HG02678 (cell line): ENCODE results near the gene GALNS.
"Not testable (repeated sequence)": the region's sequence is repeated elsewhere in the genome, so short reads cannot be mapped to it uniquely, and the experiment has no call there.

Experiments used
- ATAC-seq: cut with Tn5 transposase; IDR thresholded peaks from one replicate; pipeline ENCODE4 v1.9.1; 2021; ENCODE audit warnings: mild to moderate bottlenecking, moderate library complexity; ENCODE audit not compliant: unreplicated experiment

The GALNS gene, protein sequence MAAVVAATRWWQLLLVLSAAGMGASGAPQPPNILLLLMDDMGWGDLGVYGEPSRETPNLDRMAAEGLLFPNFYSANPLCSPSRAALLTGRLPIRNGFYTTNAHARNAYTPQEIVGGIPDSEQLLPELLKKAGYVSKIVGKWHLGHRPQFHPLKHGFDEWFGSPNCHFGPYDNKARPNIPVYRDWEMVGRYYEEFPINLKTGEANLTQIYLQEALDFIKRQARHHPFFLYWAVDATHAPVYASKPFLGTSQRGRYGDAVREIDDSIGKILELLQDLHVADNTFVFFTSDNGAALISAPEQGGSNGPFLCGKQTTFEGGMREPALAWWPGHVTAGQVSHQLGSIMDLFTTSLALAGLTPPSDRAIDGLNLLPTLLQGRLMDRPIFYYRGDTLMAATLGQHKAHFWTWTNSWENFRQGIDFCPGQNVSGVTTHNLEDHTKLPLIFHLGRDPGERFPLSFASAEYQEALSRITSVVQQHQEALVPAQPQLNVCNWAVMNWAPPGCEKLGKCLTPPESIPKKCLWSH

DNA sequence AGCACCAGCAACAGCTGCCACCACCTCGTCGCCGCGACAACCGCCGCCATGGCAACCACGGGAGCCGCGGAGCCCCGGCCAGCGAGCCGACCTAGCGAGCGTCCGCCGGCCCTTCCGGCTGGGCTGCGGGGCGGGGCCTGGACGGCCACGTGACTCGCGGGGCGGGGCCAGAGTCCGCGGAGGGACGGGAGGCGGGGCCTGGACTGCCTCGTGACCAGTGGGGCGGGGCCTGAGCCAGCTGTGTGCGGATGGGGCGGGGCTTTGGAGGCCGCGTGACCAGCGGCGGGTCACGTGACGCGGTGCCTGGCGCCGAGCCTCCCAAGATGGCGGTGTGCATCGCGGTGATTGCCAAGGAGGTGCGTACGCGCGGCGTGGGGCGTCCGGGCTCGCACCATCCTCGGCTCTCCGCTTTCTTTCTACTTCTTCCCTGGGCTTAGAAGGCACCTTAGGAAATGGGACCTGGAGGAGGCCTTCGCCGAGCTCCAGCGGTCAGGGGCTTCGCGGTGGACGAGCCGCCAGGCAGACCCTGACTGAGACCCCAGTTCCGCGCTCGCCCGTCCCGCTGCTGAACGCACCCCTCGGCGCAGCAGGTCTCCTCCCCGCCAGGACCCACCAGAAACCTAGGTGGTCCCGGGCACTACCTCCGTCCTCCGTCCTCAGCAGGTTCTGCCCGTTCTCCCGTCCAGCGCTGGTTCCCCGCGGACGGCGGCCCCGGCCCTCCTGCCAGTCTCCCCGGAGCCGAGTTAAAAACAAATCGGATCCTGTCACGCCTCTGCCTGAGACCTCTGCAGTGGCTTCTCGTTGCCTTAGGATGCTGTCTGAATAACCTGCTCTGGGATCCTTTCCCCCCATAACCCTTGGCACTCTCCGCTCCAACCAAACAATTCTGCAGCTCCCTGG, at the start of gene GALNS, which contains the start of gene TRAPPC2L:
Gene GALNS (minus strand): TSS at position 120 of the 900 bp plus-strand sequence. CDS start 70 bp downstream, at position 50.
Gene TRAPPC2L (plus strand): TSS at position 300 of the 900 bp plus-strand sequence. CDS start 24 bp downstream, at position 324.
- peak; percentile 84 for ATAC-seq

DNA sequence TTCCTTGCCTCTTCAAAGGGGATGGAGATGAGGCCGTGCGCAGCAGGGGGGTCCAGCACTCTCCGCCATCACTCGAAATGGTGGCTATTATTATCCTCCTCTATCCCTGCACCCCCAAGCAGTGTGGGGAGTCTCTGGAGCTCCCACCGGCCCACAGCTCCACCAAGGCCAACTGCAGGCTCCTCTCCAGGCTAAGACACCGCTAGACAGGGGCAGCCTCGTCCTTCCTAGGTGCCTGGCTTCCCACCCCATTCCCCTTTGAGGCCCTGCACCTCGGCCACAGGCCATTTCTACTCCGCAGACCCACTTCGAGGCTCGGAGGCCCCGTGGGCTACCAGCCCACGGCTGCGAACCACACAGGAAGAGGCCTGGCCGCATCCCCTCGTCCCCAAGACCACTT, 49.3 kb upstream of the GALNS start:
- no peak for ATAC-seq

DNA sequence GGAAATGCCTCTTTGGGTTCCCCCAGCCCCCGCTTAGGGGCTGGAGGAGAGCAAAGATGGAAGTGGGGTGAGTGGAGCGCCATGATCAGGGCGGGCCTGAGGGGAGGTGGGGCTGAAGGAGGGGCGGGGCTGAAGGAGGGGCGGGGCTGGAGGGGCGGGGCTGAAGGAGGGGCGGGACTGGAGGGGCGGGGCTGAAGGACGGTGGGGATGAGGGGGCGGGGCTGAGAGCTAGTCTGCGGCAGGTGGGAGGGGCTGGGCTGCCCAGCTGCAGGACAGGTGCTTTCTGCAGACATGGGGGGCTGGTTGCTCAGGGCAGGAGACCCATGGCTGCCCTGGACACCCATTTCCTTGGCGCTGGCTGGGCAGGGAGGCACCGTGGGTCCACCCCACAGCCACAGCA, 48.8 kb upstream of the GALNS start:
- ATAC-seq: no peak

DNA sequence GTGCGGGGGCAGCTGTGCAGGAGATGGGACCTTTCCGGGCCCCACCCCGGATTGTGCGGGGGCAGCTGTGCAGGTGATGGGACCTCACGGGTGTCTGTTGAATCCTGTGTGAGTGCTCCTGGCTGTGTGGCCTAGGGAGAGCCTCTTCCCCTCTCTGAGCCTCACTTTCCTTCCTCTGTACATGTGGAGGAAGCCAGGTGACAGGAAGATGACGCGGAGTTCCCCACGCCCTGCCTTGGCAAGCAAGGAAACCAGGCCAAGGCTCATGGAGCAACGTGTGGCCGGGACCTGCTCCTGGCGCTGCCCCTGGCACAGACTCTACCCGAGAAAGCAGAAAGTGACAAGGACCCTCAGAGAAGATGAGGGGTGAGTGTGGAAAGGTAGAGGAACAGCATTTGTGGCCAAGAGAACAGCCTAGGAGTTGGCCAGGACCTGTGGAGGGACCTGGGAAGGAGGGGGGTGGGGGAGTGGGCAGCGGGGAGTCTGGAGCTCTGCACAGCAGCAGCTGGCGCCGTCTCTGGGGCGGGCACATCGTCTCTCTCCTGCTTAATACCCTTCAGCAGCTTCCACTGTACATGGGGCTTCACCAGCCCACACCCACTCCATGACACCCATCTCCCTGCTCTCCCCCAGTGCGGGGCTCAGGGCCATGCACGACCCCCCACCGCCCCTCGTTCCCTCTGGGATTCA, 48.1 kb upstream of the GALNS start:
- no peak for ATAC-seq

DNA sequence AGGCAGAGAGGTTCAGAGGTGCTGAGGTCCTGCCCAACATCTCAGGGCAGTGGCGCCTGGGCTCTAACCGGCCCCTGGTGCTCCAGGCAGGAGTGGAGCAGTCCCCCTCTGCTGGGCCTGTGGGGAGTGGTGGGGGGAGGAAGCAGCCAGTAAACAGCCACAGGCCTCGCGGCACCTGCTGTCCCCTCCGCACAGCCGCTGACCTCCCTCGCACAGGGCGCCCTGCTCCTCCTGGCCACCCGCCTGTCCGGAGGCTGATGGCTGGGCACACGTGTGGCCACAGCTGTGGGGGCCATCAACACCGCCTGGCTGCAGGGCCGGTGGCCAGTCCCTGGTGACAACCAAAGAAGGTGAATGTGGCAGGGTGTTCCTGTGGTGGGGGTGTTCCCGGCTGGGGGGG, 46.5 kb upstream of the GALNS start:
- ATAC-seq: no peak

DNA sequence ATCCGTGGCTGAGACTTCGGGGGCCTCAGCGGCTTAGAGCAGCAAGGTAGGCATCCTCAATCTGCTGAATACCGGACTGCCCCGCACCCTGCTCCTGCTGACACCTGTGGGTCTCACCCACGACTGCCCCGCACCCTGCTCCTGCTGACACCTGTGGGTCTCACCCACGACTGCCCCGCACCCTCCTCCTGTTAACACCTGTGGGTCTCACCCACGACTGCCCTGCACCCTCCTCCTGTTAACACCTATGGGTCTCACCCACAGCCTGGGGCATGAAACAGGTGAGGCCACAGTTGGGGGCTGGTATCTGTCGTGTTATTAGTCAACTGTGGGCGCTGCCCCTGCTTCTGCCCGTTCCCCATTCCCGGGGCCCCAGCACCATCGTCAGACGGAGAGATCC, 46.0 kb upstream of the GALNS start:
- ATAC-seq: no peak

DNA sequence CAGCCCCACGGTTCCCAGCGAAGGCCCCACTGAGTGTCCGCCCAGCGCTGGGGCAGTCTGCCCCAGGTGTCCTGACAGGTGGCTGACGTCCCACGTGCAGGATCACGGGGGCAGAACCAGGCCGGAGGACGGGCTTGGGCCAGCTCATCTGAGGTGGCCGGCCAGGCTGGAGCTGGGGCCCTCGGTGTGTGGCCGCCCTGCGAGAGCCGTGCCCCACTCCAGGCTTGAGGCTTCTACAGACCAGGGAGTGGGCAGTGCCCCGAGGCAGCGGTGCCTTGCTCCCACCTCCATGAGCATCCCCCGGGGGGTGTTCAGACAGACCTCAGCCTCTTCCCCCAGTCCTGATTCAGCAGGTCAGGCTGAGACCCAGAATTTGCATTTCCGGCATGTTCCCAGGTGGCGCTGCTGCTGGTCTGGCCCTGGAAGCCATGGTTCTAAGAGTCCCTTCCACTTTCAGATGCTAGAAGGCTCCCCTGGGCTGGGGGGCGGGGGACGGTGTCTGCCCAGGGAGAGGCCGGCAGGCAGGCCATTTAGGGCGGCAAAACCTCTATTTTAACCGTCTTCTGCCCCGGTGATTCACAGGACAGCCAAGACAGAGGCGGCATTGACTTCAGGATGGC, 45.1 kb upstream of the GALNS start:
- ATAC-seq: no peak

DNA sequence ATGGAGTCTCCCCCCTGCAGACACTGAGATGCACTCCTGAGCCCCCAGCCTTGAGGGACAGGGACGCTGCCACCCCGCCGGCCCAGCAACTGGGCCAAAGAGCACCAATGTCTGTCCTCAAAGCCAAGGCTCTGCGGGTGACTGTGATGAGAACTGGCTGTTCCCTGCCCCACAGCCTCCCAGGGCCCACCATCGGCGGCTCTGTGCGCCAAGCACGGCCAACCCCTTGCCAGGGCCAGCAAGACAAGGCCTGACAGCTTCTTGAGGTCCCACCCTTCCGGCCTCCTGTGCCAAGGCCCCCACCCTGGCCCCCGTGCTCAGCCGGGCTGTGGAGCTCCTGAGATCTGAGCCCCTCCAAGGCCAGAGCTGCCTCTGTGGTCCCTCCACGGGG, 43.9 kb upstream of the GALNS start:
- no peak for ATAC-seq

DNA sequence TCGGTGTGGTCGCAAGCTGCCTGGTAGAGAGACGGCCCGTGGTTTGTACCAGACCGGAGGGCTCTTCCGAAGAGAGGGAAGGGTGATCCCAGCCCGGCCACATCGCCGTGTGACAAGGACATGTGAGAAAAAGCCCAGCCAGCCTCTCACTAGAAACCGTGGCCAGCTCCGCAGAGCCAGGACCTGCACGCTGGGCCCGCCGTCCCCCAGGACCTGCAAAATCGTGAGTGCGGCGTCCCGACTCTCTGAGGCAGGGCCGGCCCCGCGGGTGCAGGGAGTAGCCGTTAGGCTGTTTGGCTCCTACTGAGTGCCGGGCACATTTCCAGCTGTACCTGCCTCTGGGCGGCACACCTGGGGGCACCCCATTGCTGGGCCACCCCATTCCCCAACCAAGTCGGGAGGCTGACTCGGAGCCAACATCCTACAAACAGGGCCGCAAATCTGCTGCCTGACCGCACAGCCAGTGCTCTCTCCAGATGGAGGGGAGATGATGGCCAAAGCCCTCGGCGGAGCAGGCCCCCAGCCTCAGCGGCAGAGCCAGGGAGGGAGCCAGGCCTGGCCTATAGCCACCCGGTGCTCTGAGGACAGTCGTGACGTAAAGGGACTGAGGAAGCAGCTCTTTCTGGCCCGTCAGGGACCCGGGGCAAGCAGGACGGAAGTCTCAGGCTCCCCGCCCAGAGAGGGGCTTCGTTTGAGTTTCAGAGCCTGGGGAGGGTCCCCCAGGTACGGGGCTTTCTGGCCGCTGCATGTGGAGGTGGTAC, 43.3 kb upstream of the GALNS start:
- no peak for ATAC-seq

DNA sequence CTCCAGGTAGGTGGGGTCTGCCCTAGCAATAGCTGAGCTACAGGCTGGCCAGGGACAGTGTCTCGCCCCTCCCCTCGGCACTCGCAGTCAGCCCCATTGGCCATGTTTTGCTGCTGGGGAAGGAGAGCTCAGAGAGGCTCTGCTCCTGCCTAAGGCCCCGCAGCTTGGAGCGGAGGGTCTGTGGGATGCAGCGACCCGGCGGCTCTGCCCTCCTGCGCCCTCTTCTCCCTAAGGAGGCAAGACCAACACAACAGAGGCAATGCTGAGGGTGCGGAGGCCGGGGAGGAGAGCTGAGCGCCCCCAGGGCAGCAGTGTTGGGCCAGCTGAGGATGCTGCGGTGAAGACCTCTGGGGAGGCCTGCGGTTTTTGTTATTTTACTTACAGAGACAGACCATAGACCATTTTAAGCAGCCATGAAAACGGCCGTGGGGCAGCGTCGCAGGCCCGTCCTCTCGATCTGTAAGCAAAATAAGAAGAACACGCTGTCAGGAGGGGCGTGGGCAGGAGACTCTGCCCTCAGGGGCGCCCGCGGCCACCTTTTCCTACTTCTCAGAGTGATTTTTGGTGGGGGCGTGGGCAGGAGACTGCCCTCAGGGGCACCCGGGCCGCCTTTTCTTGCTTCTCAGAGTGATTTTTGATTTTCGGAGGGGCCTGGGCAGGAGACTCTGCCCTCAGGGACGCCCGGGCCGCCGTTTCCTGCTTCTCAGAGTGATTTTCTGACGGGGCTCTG, 41.1 kb upstream of the GALNS start:
- no peak for ATAC-seq

DNA sequence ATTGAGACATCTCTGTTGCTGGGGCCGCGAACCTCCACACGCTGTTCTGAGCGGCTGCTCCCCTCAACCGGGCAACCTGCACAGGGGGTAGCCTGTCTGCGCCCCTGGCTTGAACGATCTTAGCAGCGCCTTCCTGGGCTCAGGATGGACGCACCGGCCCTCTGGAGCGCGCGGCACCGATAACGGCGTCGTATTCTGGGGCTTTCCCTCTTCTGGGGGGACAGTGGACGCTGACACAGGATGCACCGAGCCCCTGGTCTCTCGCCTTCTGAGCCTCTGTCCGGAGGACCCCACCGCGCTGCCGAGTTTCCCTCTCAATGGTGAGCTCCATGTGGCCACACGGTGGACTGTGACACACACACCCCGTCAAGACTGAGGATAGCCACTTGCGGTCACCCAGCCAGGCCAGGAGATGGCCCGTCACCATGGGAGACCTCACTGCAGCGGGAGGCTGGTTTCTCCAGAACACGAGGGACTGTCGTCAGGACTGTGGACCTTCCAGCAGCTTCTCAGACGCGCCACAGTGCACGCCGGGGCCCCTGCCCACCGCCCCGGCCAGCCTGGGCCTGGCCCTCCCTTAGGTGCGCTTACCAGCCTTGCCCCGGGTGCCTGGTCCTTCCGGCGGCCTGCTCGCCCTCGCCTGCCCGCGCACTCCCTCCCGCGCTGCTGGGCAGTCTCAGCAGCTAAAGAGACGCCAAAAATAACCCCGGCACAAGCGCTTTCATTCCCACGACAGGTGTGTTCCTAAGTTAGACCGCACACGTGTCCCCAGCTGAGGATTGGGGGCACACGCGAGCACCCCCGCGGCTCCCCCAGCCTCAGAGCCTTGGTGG, 39.7 kb upstream of the GALNS start:
- ATAC-seq: no peak

DNA sequence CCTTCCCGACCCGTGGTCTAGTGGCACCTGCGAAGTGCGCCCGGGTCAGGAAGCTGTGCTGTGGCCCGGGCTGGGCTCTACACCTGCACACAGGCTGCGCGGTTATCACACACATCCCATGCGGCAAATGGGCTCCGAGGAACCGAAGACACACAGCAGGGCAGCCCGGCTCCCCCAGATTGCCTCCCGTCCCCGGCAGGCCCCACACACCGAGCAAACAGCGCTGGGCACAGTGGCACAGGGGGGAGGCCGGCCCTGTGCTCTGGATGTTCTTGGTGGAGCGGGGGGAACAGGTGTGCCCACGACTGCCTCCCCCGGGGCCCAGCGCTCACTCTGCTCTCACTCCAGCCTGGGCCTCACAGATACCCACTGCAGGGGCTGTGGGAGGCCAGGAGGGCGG, 38.6 kb upstream of the GALNS start:
- no peak for ATAC-seq

DNA sequence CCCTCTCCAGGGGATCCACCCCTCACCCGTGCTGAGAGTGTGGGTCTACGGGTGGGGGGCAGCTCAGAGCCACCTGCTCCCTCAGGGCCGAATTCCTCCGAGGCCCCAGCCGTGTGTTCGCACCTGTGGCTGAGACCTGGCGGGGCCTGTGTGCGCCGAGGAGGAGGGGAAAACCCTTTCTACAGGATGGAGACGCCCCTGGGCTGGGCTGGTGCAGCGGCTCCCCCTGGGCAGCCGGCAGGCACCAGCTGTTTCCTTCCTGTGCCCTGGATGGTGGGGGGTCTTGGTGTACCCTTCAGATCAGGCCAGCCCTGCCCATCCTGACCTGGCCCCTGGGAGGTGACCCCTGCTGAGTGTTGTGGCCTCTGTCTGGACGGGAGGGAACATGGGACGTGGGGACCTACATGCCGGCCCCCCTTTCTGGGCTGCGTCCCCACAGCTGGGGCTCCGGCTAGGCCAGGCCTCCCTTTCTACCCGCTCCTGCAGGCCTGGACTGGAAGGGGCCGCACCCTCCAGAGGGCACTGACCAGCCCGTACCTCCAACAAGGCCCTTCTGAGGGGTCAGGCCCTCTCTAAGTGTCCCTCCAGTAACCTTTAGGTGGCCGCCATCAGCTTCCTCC, 38.0 kb upstream of the GALNS start:
- no peak for ATAC-seq

DNA sequence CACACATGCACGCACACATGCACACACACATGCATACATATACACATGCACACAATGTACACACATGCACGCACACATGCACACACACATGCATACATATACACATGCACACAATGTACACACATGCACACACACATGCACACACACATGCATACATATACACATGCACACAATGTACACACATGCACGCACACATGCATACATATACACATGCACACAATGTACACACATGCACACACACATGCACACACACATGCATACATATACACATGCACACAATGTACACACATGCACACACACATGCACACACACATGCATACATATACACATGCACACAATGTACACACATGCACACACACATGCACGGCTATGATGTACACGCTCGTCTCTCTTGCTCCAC, 37.5 kb upstream of the GALNS start:
- not testable (repeated sequence) for ATAC-seq

DNA sequence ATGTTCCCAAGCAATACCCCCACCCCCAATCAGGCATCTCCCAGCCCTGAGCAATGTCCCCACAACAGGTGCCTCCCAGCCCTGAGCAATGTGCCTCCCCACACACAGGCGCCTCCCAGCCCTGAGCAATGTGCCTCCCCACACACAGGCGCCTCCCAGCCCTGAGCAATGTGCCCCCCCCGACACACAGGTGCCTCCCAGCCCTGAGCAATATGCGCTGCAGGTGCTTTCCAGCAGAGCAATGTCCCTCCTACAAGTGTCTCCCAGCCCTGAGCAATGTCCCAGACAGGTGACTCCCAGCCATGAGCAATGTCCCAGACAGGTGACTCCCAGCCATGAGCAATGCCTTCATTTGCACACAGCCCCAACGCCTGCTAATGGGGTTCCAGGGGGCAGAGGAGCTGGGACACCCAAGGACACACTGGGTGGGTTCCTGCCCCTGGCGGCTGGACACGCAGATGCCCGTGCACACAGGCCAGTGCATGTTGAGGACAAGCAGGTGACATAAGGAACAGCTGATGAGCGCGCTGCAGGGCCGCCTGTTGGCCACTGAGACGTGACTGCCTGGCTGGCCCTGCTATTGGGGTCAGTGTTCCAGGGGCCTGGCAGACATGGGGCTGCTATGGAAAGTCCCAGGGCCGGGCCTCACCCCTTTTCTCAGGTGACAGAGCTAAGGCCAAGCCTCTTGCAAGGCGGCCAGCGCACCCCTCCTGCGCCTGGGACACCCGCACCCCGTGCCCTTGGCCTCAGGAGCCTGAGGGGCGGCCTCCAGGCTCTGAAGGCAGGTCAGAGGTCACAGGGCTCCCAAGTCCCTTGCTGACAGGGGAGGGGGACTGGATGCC, 36.6 kb upstream of the GALNS start:
- no peak for ATAC-seq

DNA sequence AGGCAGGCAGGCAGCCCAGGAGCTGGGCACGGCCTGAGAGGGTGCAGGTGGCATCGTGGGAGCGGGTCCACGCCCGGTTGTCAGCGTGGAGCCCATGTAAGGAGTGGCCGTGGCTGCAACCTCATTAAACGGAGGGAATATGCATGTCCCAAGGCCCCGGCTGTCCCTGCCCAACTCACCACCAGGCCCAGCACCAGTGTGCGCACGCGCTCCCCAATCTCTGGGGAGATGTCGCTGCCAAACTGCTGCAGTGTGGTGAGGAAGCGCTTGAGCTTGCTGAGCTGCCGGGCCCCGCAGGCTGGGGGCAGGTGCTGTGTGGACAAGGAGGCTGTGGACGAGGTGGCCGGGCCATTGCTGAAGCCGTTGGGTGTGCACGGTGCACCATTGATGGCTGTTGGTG, 35.3 kb upstream of the GALNS start:
- ATAC-seq: no peak

DNA sequence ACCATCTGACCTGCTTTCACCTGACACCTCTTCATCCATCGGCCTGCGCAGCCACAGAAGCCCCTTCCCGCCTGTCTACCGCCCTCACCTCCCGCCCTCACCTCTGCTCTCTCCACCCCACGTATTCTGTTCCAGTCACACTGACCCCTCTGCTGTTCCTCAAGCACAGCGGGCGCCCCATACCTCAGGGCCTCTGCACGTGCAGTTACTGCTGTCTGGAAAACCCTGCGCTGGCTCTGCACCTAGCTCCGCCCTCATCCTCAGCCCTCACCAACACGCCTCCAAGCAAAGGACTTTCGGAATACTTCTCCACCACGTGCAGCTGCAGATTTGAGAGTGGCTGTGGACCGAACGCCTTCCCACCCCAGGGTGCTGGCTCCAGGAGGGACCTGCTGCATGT, 34.3 kb upstream of the GALNS start:
- ATAC-seq: no peak
